NCI-H524 (cell line): ENCODE data around the gene MTMR2.

Experiments
- DNase-seq, 2 experiments: peaks; one replicate each; lab custom pipeline; 2025; lab: John Stamatoyannopoulos, UW

The MTMR2 gene

DNA sequence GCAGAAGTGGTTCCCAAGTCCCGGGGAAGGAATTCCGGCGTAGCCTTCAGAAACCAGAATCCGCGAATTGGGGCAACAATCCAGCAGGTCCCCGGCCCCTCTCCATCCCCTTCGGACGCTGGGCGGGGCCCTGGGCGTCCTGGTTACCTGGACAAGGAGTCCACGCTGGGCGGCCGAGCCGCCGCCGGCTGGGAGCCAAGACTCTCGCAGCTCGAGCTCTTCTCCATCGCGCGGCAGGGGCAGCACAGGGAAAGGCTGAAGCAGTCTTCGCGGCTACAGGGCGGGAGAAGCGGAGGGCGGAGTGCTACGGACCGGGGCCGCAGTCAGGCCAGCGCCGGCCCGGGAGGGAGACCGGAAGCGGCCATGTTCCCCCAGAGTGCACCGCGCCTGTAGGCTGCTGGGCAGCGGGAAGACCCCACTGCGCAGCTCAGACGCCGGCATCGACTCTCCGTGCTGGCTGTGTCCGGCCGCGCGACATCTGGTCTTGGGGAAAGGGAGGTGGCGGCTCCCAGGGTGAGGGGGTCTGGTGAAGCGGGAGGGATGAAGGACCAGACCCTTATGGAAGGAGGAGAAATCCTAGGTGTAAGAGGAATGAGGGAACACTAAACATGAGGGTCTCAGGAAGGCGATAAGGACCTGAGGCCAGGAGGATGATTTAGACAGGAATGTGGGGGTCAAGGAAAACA is at the start of gene MTMR2:
MTMR2 (minus strand) TSS at position 380 of the 686 bp plus-strand sequence; CDS start at position 227, 153 bp downstream.
- peak; percentile 23 to 67 for DNase-seq

DNA sequence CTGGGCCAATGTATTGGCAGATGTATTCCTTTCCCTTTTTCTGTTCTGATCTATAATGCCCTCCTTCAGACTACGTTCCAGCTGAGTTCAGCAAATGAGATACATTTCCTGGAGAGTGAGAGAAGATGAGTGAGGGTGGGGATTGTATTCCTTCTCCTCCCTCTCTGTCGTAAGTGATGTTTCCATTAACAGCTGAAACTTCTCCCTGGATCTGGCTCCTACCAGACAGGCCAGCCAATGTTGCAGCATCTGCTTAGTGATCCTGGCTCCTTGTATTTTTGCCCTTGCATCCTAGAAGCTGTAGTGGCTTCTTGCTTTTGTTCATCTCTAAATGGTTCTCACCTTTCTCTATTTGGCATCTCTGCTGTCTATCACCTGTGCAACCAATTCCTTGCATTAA is 48.2 kb upstream of the MTMR2 start:
- no peak for DNase-seq

DNA sequence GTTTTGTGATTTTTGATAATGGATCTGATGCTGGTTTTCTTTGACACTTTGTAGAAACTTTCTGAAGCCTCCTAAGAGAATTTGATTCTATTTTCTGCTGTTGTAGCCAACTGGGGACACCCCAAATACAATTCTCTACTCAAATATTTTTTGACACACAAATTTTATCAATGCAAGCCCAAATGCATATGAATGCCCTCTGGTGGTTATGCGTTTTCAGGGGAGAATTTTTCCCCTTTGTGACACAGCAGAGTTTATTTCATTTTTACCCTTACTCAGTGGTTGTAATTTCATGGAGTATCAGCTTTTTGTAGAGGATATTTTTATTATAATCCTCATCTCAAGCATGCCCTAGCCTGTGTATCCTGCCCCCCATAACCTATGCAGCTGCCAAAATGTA is 44.7 kb upstream of the MTMR2 start:
- no peak for DNase-seq

DNA sequence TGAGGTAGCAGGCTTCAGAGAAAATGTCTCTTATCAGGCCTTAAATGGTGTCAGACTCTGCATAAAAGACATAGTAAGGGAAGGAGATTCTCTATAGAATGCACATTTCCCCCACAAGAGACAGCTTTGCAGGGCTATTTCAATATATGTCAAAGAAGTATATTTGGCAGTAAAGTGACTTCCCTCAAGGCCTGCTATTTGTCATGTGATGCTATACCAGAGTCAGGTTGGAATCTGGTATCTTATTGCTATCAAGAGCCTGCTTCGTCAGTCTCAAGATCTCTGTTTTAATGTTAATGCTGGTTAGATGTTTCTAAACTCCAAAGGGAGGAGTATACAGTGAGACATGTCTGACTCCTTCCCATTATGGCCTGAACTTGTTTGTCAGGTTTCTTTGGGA is 40.4 kb upstream of the MTMR2 start:
- no peak for DNase-seq

DNA sequence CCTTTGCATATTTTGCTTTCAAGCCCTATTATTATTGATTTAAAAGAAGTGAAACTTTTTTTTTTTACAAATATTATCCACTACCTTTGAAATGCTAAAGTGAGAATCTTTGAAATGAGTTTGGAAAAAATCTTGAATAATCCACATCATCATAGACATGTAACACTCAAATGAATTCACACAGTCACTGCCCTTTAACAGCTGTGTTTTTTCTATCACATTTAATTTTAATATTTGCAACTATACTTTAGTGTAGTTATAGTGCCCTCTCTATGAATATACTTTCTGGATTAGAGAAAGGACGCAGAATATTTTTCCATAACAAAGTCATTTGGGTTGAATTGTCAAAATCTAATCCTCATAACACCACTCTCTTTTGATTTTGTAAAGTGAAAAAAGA is 37.9 kb upstream of the MTMR2 start:
- no peak for DNase-seq

DNA sequence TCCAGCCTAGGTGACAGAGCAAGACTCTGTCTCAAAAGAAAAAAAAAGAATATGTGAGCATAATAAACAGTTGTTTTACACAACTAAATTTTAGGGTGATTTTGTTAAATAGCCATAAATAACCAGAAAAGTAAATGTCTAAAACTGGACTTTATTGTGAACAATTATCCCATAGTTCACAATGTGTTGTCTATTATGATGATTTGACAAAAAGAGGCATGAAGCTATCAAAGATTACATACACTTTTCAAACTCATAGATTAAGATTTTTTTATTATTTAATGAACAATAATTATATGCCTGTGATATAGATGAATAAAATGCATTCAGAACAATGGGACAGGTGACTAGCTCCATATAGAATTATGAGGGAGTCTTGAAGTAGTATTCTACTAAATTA is 27.0 kb upstream of the MTMR2 start:
- no peak for DNase-seq

DNA sequence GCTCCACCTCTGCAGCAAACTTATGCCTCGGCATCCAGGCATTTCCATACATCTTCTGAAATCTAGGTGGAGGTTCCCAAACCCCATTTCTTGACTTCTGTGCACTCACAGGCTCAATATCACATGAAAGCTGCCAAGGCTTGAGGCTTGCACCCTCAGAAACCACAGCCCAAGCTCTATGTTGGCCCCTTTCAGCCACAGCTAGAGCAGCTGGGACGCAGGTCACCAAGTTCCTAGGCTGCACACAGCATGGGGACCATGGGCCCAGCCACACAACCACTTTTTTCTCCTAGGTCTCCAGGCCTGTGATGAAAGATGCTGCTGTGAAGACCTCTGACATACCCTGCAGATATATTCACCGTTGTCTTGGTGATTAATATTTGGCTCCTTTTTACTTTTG is 24.7 kb upstream of the MTMR2 start:
- no peak for DNase-seq

DNA sequence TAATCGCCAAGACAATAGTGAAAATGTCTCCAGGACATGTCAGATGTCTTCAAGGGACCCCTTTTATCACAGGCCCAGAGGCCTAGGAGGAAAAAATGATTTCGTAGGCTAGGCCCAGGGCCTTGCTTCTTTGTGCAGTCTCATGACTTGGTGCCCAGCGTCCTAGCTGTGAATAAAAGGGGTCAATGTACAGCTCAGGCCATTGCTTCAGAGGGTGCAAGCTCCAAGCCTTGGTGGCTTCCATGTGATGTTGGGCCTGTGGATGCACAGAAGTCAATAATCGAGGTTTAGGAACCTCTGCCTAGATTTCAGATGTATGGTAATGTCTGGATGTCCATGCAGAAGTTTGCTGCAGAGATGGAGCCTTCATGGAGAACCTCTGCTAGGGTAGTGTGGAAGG is 20.7 kb upstream of the MTMR2 start:
- no peak for DNase-seq

DNA sequence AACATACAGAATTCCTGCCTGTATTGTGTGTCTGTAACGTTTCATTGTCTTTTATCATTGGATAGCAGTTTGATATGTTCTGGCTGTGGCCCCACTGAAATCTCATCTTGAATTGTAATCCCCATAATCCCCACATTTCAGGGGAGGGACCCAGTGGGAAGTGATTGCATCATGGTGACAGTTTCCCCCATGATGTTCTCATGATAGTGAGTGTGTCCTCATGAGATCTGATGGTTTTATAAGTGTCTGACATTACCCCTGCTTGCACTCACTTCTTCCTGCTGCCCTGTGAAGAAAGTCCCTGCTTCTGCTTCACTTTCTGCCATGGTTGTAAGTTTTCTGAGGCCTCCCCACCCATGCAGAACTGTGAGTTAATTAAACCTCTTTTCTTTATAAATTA is 19.6 kb upstream of the MTMR2 start:
- no peak for DNase-seq

DNA sequence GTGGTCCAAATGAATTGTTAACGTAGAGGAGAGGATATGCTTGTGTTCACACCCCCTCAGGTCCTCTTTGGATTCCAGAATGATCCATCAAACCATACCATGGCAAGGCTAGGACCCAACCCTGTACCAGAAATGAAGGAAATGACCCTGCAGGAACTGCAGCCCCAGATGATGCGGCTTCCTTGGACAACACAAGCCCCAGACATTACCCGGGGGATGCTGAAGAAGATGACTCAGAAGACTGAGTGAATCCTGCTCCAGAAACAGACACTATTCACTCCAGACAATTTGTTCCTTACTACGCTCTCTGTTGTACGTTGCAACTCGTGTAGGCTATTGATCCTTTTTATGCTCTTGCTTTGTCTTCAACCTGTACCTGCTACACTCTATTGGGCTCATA is 15.2 kb upstream of the MTMR2 start:
- no peak for DNase-seq

DNA sequence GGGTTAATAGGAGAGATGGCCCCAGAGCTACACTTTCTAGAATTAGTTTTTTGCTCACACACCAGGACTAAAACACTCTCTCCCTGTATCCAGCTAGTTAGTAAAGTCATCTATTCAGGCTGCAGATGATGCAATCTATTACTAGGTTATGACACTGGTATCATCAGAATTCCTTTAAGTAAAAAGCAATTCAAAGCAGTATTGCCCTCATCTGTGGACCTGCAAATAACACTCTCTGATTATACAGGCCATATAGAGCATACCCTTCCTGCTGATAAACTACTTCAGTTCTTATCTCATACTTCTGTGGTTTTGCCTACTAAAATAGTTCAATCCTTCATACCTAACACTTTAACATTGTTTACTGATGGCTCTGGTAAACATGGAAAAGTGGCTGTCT is 13.5 kb upstream of the MTMR2 start:
- DNase-seq, result no peak

DNA sequence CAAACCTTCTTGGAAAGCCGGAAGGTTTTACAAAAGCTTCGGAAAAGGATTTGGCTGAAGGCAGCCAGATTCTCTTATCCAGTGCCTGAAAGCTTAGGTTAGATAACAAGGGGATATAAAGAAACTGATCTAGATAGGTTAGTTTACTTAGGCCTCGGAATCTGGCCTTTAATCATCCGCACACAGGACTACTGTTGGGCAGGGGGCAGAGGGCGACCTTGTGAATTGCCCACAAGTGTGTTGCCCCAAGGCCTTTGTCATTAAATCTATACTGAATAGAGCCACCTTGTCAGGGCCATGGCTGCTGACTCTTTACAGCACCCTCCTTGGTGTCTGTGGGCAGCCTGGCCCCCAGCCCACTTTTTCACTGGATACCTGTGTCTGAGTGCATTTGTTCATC is 9.7 kb upstream of the MTMR2 start:
- DNase-seq, result no peak

DNA sequence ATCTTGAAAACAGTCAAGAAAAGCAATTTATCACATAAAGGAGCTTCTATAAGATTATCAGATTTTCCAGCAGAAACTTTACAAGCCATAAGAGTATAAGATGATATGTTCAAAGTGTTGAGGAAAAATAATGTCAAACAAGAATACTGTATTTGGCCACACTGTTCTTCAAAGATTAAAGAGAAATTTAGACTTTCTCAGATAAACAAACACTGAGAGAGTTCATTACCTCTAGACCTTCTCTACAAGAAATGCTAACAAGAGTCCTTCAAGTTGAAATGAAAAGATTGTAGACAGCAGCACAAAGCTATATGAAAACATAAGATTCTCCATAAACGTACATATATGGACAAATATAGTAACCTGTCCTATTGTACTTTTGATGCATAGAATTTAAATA is 8.0 kb upstream of the MTMR2 start:
- no peak for DNase-seq

DNA sequence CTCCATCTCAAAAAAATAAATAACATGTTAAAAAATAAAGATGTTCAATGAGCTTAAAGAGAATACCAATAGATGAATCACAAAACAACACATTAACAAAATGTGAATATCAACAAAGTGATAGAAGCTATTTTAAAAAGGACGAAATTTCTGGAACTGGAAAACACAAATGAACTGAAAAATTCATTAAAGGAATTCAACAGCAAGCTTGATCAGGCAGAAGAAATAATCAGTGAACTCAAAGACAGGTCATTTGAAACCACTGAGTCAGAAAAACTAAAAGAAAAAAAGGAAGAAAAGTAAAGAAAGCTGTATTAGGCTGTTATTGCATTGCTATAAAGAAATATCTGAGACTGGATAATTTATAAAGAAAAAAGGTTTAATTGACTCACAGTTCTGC is 7.0 kb upstream of the MTMR2 start:
- DNase-seq, result no peak

DNA sequence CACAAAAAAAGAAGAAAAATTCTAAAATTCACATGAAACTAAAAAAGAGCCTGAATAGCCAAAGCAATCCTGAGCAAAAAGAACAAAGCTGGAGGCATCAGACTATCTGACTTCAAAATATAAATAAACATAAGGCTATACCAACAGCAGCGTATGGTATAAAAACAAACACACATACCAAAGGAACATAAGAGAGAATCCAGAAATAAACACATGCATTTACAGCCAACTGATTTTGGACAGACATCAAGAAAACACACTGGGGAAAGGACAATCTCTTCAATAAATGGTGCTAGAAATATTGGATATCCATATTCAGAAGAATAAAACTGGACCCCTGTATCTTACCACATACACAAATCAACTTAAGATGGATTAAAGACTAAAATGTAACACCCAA is 2.8 kb upstream of the MTMR2 start:
- no peak for DNase-seq

DNA sequence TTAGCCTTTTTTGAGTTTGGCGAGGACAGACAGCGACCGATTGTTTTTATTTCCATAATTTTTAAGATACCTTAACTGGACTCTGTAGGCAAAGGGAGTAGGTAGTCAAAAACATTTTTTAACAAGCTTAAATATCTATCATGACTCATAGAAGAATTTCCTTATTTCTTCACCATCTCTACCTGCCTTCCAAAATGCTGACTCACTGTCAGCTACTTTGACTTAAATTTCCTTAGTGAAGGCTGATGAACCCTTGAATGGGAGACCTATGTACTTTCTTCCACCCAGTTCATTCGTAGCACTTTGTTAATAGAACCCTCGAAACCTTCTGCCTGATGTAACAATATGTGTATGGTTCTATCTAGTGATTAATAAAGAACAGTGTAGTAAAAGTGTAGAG is 1.1 kb upstream of the MTMR2 start:
- DNase-seq, result no peak

DNA sequence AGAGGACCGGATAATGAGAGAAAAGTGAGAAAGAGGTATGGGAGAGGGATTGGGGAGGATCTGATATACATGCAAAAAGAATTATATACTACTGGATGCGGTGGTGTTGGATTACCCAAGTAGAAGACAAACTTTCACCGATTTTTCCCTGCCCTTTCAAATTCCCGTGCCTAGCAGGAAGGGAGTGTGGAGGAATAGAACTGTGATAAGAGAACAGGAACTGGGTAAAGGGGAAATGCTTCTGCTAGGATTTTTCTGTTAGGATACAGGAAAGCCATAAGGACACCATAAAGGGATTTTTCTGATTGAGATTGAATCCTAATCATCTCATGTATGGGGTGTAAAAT is 480 bp upstream of the MTMR2 start:
- DNase-seq, result peak in 1 of 2 experiments; percentile 38

DNA sequence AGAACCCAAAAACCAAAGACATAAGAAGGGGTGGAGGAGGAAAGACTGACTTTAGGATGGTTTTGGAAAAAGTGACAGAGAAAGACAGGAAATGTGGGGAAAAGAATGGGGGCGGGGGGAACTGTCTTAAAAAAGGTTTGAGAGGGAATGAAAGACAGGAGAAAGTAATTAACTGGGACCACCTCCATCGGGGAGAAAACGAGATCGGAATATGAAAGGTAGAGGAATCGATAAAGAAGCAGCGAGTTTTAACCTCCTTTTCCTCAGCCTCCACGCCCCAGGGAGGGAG is 524 bp downstream of the MTMR2 start:
- DNase-seq, result no peak

DNA sequence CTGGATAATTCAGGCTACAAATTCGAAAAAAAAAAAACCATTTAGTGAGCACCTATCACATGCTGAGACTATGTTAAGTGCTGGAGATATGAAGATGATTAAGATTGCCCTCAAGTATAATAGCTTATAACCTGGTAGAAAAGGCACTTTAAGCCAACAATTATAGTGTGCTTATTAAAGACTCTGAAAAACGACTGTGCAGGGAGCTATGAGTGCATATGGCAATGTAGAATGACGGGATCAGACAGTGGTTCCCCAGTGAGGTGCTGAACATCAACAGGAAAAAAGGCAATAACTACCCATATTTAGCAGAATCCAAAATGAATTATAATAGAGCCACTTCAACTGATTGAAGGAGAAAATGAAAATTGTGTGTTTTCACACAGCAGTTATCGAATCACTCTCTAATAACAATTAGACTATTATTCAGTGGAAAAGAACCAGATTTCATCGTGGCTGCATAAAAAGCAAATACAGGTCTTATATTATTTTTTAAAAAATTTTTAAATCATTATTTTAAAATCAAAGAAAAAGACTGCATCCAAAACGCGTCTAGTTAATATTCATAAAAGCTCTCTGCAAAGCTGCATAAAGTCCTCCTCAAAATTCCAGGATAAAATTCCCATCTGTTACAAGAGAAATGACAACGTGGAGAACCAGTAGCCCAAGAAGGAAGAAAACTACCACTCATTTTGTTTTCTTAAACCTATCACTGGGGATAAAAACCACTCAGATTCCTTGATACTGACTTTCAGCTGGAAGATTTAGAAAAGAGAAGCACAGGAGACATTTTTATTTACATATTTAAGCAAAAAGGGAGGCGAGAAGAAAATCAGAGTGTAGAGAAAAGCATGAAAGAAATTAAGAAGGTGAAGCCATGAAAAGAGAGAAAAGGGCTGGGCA is 1.1 kb downstream of the MTMR2 start:
- DNase-seq, result peak; percentile 3 to 31

DNA sequence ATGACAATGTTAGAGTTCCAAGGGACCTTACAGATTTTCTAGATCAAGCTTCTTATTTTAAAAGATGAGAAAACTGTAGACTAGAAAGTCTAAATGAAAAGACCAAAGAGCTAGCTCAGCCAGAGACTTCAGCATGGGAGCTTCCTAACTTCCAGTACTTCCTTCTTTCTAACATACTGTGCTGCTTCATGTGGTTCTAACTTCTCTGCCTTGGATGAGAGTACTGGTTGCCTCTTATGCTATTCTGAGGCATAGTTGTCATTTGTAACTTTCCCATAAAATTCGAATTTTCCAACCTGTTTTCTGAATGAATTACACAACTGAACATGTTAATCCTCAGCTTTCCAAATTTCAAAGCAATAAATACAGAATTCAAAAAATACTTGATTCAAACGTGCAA is 1.8 kb downstream of the MTMR2 start:
- DNase-seq, result no peak

DNA sequence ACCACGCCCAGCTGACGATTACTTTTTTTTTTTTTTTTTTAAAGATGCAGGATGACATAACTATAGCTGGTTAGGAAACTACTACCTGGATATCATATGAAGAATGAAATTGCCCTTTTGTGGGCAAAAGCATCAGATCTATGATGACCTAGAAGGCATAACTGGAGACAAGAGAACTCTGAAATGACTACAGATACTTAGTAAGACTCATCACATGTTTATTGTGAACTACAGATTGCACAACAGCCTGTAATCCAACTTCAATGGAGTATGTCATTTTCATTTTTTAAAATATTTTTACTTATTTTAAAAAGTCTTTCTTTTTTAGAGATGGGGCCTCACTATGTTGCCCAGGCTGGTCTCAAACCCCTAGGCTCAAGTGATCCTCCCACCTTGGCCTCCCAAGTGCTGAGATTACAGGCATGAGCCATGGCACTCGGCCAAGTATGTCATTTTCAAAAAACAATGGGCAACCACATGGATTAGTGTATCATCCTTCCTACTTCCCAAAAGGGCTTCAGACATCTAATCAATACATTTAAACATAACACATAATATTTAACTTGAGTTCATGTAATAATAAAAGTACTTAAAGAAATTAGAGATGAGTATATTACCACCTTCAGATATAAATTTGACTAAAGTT is 3.3 kb downstream of the MTMR2 start:
- no peak for DNase-seq

DNA sequence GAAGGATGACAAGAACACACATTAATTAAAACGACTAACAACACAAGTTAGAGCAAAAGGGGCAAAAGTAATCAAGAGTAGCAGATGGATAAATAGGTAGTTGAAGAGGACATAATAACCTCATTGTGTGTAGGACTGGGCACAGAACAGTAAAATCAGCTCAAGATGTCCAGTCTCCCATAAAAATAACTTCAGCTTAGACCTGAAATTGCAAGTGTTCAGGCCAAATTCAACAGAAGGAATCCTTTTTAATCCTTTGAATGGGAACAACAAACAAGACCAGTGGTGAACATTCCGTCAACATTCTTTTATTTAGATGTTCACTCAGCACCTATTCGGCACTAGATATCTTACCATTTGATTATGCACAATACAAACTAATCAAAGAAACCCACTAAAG is 4.4 kb downstream of the MTMR2 start:
- DNase-seq, result no peak

DNA sequence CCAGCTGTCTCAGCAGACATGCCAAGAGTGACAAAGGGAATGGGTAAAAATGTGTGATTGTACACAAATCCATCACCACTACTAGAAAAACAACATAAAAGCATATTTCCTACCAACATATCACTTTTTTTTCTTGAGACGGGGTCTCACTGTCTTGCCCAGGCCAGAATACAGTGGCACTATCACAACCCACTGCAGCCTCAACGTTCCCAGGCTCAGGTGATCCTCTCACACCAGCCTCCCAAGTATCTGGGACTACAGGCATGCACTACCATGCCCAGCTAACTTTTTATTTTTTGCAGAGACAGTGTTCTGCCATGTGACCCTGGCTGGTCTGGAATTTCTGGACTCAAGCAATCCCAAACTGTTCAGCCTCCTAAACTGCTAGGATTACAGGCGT is 5.2 kb downstream of the MTMR2 start:
- no peak for DNase-seq
